ENCODE measurements around the gene C1QTNF6. TPM values are rescaled to one million over a fixed set of nuclear protein-coding genes. Genes with fewer than 3 reads are reported as not detected.
A peak's percentile ranks its signal among the peaks of the same experiment; 100 is the strongest.
"Not testable (repeated sequence)": the region's sequence is repeated elsewhere in the genome, so short reads cannot be mapped to it uniquely, and the experiment has no call there.

C1QTNF6 gene
- total RNA-seq, result 4.6 TPM

DNA sequence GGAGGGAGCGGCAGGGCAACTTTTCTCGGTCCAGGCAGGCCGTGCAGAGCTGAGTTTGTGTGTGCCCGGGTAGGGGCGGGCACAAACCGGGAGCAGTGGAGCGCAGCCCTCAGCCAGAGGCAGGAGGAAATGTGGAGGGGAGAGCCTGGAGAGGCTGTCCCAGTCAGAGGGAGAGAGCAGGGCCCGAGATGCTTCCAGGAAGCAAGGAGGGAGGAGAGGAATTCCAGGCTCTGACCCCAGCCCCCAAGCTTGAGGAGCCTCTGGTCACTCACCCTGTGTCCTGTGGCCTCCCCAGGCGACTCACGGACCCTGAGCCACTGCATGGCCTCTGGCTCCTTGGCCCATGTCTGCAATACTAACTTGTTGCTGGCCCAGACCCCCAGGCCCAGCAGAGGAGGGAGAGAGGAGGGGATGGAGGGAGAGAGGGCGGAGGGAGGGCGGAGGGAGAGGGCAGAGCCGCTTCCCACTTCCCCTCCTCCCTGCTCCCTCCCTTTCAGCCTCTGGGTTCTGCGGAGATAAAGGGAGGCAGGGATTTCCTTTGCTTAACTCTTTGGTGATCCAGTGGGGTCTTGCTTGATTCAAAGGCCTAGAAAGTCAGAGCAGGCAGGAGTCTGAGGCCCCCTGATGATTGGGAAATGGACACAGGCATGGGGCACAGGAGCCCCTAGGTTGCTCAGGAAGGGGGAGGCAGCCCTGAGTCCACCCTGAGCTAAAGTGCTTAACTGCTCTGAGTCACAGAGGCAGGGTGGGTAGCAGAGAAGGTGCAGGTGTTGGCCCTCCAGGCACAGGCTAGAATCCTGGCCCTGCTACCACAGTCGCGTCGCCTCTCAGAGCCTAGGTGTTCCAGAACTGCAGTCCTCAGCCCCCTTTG is at the start of gene C1QTNF6:
TSS of gene C1QTNF6 (minus strand) at position 357 of the 871 bp plus-strand sequence. CDS start at position 323, 34 bp downstream.
- Histone ChIP-seq H3K9me3 (no peaks in the 10 kb centered on the region), H3K4me3 (peak within 1 kb of the TSS; percentile 39 to 42), H3K4me1 (peaks cover 6 to 20% of the 10 kb centered on the region in 2 donors), H3K36me3 (no peaks in the 10 kb centered on the region), H3K27me3 (no peaks in the 10 kb centered on the region), H3K27ac (peak within 1 kb of the TSS; percentile 61 to 82)
- TF ChIP-seq, protein P1, sequence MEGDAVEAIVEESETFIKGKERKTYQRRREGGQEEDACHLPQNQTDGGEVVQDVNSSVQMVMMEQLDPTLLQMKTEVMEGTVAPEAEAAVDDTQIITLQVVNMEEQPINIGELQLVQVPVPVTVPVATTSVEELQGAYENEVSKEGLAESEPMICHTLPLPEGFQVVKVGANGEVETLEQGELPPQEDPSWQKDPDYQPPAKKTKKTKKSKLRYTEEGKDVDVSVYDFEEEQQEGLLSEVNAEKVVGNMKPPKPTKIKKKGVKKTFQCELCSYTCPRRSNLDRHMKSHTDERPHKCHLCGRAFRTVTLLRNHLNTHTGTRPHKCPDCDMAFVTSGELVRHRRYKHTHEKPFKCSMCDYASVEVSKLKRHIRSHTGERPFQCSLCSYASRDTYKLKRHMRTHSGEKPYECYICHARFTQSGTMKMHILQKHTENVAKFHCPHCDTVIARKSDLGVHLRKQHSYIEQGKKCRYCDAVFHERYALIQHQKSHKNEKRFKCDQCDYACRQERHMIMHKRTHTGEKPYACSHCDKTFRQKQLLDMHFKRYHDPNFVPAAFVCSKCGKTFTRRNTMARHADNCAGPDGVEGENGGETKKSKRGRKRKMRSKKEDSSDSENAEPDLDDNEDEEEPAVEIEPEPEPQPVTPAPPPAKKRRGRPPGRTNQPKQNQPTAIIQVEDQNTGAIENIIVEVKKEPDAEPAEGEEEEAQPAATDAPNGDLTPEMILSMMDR (IDR thresholded peaks at IDR 0.05), result no peak
- no peak for DNase-seq (ENCODE audit: low spot score in 2 of 2)
- intact Hi-C loops (cut with DNase I), result no loop called here

DNA sequence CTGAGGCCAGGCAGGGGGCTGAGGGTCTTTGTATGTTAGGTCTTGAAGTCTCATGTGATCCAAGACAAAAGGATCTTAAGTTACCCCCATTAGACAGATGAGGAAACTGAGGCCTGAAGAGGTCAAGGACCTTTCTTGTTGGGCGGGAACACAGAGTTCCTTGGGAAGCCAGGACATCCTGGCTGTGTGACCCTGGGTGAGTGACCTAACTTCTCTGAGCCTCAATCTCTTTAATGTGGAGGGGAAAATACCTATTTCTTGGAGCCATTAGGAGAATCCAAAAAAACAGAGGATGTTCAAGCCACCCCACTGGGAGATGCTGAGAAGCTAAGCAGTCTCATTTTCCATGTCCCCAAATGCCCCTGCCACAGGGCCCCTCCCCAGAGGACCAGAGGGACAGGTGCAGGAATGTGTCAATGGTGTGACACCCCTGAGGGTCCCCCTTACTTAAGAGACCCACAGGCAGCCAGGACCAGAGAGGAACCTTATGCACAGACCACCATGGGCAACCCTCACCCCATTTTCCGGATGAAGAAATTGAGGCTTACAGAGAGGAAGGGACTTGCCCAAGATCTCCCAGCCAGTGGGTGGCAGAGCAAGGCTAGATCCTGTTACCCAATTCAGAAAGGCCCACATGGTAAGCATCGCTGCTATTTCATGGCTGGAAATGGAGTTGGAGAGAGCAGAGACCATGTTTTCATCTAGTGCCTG is 48.0 kb upstream of the C1QTNF6 start:
- no peak for DNase-seq (ENCODE audit: low spot score in 2 of 2)
- intact Hi-C loops (cut with DNase I), result no loop called here
- TF ChIP-seq, protein P1 (IDR thresholded peaks at IDR 0.05), result no peak
- Histone ChIP-seq H3K4me1 (no peaks in the 10 kb centered on the region), H3K27me3 (no peaks in the 10 kb centered on the region), H3K9me3 (no peaks in the 10 kb centered on the region), H3K27ac (no peak overlapping the region), H3K4me3 (no peak overlapping the region), H3K36me3 (no peaks in the 10 kb centered on the region)

DNA sequence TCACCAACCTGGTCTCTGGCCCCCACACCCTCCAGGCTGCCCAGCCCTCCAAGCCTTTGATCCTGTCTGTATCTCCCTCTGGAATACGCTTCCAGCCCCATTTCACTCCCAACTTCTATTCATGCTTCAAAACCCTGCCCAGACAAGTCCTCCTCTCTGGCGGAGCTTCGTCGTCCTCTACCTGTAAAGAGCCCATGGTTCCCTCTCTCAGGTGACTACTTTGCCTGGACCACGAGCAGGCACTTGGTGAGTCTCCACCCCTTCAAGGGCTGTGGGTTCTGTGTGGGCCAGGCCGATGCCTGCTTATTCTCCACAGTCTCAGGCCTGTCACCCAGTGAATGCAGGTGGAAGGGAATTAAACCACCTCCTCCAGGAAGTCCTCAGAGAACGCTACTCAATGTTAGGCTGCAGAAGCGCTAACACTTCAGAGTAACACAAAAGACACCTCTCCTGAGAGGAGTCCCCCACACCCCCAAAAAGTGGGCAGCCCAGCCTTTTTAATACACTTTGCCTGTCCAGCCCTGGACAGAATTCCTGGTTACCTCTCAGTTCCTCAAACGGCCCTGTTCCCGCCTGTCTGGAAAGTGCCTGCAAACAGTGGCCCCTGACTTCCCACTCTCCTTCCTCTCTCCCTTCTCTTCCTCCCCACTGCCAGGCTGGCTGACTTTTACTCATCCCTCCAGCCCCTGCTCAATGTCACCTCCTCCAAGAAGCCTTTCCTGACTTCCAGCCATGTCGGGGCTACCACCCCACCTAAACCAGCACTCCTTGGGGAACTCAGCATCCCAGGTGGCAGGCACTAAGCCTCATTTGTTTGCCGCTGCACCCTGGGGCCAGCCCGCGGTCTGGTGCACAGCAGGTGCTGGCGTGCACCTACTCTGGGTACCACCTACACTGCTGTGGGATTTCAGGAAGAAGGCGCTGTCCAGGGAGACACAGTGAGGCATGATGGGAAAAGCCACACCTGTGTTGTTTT is 47.0 kb upstream of the C1QTNF6 start:
- Histone ChIP-seq H3K4me3 (no peak overlapping the region), H3K27ac (no peak overlapping the region), H3K27me3 (no peaks in the 10 kb centered on the region), H3K9me3 (no peaks in the 10 kb centered on the region), H3K4me1 (no peaks in the 10 kb centered on the region), H3K36me3 (no peaks in the 10 kb centered on the region)
- DNase-seq (ENCODE audit: low spot score in 2 of 2), result no peak
- intact Hi-C loops (cut with DNase I), result no loop called here
- TF ChIP-seq, protein P1 (IDR thresholded peaks at IDR 0.05), result no peak

DNA sequence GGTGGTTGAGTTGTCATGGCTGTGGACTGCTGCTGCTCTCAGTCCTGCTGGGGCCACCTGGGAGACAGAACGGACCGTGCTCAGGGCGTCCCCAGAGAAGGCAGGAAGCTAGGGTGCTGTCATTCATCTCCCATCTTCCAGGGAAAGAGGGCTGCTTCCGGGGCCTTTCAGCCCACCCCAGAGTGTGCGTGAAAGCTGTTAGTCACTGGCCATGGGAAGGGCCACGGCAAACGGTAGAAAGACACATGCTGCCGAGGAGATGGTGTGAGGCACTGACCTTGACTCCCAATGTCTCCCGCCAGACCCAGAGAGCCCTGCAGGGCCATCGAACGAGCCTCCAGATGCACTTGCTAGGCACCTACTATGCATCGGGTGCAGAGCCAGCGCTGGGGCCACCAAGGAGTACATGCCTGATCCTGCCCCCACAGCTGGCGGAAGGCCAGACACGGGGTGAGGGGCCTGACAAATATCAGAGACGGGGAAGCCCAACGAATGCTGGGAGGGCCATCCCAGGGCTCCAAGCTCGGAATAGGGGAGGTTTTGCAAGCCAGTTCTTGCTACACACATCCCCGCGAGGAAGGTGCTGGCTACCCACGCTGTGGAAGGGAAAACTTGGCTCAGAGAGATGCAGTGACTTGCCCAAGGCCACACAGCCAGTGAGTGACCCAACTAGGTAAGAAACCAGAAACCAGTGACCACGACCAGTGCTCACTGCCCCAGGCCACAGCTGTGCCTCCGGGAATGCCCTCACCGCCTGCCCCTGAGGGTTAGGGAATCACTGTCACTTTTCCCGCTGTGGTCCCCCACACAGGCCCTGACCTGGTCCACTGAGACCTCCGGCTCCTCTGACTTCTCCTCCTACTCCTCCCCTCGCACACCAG is 45.9 kb upstream of the C1QTNF6 start:
- TF ChIP-seq, protein P1 (IDR thresholded peaks at IDR 0.05), result no peak
- Histone ChIP-seq H3K4me3 (no peak overlapping the region), H3K36me3 (no peaks in the 10 kb centered on the region), H3K27ac (no peak overlapping the region), H3K27me3 (no peaks in the 10 kb centered on the region), H3K4me1 (no peaks in the 10 kb centered on the region), H3K9me3 (no peaks in the 10 kb centered on the region)
- intact Hi-C loops (cut with DNase I), result no loop called here
- no peak for DNase-seq (ENCODE audit: low spot score in 2 of 2)

DNA sequence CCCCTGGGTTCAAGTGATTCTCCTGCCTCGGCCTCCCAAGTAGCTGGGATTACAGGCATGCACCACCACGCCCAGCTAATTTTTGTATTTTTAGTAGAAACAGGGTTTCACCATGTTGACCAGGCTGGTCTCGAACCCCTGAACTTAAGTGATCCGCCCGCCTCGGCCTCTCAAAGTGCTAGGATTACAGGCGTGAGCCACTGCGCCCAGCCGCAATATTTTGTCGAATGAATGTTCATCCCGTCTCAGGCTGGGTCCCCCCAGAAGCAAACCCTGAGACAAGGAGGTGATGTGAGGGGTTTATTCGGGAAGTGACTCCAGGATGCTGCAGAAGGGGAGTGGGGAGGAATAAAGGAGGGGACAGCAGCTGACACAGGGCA is 45.3 kb upstream of the C1QTNF6 start:
- H3K9me3 ChIP-seq; intact Hi-C loops (cut with DNase I); H3K4me1 ChIP-seq; DNase-seq (ENCODE audit: low spot score in 2 of 2); H3K36me3 ChIP-seq; H3K27ac ChIP-seq; H3K4me3 ChIP-seq; H3K27me3 ChIP-seq: not testable (repeated sequence)

Measured in ascending aorta (tissue), 2 donors.